H1 (cell line): ENCODE results near the gene MACC1. TPM values are rescaled to one million over a fixed set of nuclear protein-coding genes. Genes with fewer than 3 reads are reported as not detected.

Experiments used
- CTCF ChIA-PET: fragments of 300-600 bp; sonication (Branson Sonifier 250); formaldehyde crosslinking; loops from one replicate; lab custom pipeline; 2021; ENCODE audit not compliant: partially characterized antibody; lab: Charles Lee
- POLR2A ChIA-PET: fragments of 300-600 bp; sonication (Branson Sonifier 250); formaldehyde crosslinking; loops from one replicate; lab custom pipeline; 2021; ENCODE audit warnings: inconsistent platforms; ENCODE audit not compliant: partially characterized antibody; lab: Charles Lee
- DNase-seq, 2 experiments: peaks; one replicate each; pipeline versions ENCODE4 v3.0.0 to v3.0.0-alpha.2; 2010 to 2022; ENCODE audit warnings: low spot score in 2 of 2, low read depth in 1 of 2, mixed read lengths in 1 of 2
- FAIRE-seq: peaks from 2 replicates; lab custom pipeline; 2011; peaks lifted over from hg19 to GRCh38; lab: Jason Lieb, UNC
- H2AFZ ChIP-seq: 2 replicates; pipeline ENCODE4 v1.8.1; 2012; ENCODE audit warnings: low read length, inconsistent platforms
- H2AK5ac ChIP-seq: 2 replicates; pipeline ENCODE4 v1.6.1; 2013; ENCODE audit warnings: low read depth, low read length
- H2BK120ac ChIP-seq: replicated peaks from 2 replicates; pipeline ENCODE3; 2013; ENCODE audit warnings: low read depth, low read length, inconsistent platforms
- H2BK12ac ChIP-seq: 2 replicates; pipeline ENCODE4 v1.6.1; 2013; ENCODE audit warnings: low read depth, low read length
- H2BK15ac ChIP-seq: 2 replicates; pipeline ENCODE4 v1.6.1; 2013; ENCODE audit warnings: low read length
- H2BK20ac ChIP-seq: 2 replicates; pipeline ENCODE4 v1.6.1; 2013; ENCODE audit warnings: low read length
- H2BK5ac ChIP-seq: 2 replicates; pipeline ENCODE4 v1.6.1; 2013; ENCODE audit warnings: low read depth, low read length
- H3K14ac ChIP-seq: 2 replicates; pipeline ENCODE4 v1.6.1; 2013; ENCODE audit warnings: inconsistent platforms; ENCODE audit not compliant: insufficient read length
- H3K18ac ChIP-seq: 2 replicates; pipeline ENCODE4 v1.6.1; 2013; ENCODE audit warnings: low read length; ENCODE audit errors: extremely low read depth
- H3K23ac ChIP-seq: 2 replicates; pipeline ENCODE4 v1.6.1; 2013; ENCODE audit warnings: inconsistent platforms; ENCODE audit not compliant: insufficient read length
- H3K23me2 ChIP-seq: 2 replicates; pipeline ENCODE4 v1.6.1; 2013; ENCODE audit warnings: low read depth, low read length
- H3K27ac ChIP-seq: 2 replicates; pipeline ENCODE4 v1.6.1; 2011; ENCODE audit warnings: low read depth, low read length, inconsistent platforms
- H3K27me3 ChIP-seq, 4 experiments: replicated peaks in 1 of 4; 1 replicate in 1 of 4; 2 replicates in 3 of 4; pipeline versions ENCODE4 v1.6.1 to v1.8.1; 2011 to 2013; ENCODE audit warnings: low read length in 3 of 4, mild to moderate bottlenecking in 3 of 4, inconsistent platforms in 2 of 4, mixed read lengths in 2 of 4, moderate library complexity in 1 of 4; ENCODE audit not compliant: control insufficient read depth in 3 of 4, insufficient read depth in 3 of 4; ENCODE audit errors: extremely low read depth in 1 of 4
- H3K36me3 ChIP-seq, 4 experiments: 2 replicates each; pipeline versions ENCODE4 v1.6.1 to v1.8.1; 2011 to 2013; ENCODE audit warnings: mild to moderate bottlenecking in 4 of 4, low read length in 3 of 4, moderate library complexity in 2 of 4, control low read depth in 1 of 4, inconsistent platforms in 1 of 4; ENCODE audit not compliant: insufficient read depth in 4 of 4, control insufficient read depth in 2 of 4
- H3K4ac ChIP-seq: replicated peaks from 2 replicates; pipeline ENCODE3; 2013; ENCODE audit warnings: low read length, low read depth, mixed read lengths, inconsistent platforms; ENCODE audit not compliant: insufficient read length
- H3K4me1 ChIP-seq, 4 experiments: replicated peaks in 1 of 4; 1 replicate in 1 of 4; 2 replicates in 3 of 4; pipeline versions ENCODE4 v1.6.1 to v1.8.1; 2011 to 2013; ENCODE audit warnings: low read length in 3 of 4, inconsistent platforms in 2 of 4, mixed read lengths in 1 of 4; ENCODE audit not compliant: insufficient read depth in 4 of 4, control insufficient read depth in 3 of 4
- H3K4me2 ChIP-seq, 2 experiments: 2 replicates each; pipeline versions ENCODE4 v1.6.1 to v1.8.1; 2011 to 2013; ENCODE audit warnings: low read depth in 2 of 2, low read length in 2 of 2, control low read depth in 1 of 2, inconsistent platforms in 1 of 2, mild to moderate bottlenecking in 1 of 2; ENCODE audit not compliant: insufficient read depth in 1 of 2
- H3K4me3 ChIP-seq, 4 experiments: fragments of 200-600, 300-600 bp in 1 of 4; sonication (generic), shearing (Covaris generic), sonication (Bioruptor Twin) in 1 of 4; 2 replicates each; pipeline versions ENCODE4 v1.5.1 to v1.8.1; 2011 to 2016; ENCODE audit warnings: low read length in 4 of 4, low read depth in 3 of 4, control low read depth in 2 of 4, inconsistent platforms in 2 of 4, mild to moderate bottlenecking in 2 of 4, mixed read lengths in 1 of 4, moderate library complexity in 1 of 4; ENCODE audit not compliant: insufficient read depth in 2 of 4; ENCODE audit errors: extremely low read depth in 1 of 4
- H3K56ac ChIP-seq: replicated peaks from 2 replicates; pipeline ENCODE3; 2013; ENCODE audit warnings: low read depth, mild to moderate bottlenecking, mixed read lengths, low read length, inconsistent platforms; ENCODE audit not compliant: insufficient read length
- H3K79me1 ChIP-seq: 2 replicates; pipeline ENCODE4 v1.6.1; 2013; ENCODE audit warnings: low read depth, low read length, control low read depth
- H3K79me2 ChIP-seq, 2 experiments: 2 replicates each; pipeline versions ENCODE4 v1.6.1 to v1.8.1; 2012 to 2013; ENCODE audit warnings: low read length in 2 of 2, mild to moderate bottlenecking in 2 of 2, inconsistent platforms in 1 of 2; ENCODE audit not compliant: insufficient read depth in 2 of 2, control insufficient read depth in 1 of 2
- H3K9ac ChIP-seq, 4 experiments: replicated peaks in 1 of 4; 1 replicate in 1 of 4; 2 replicates in 3 of 4; pipeline versions ENCODE4 v1.6.1 to v1.8.1; 2011 to 2013; ENCODE audit warnings: low read depth in 3 of 4, low read length in 3 of 4, control low read depth in 2 of 4, mild to moderate bottlenecking in 2 of 4, moderate library complexity in 2 of 4, inconsistent platforms in 1 of 4; ENCODE audit errors: extremely low read depth in 1 of 4
- H3K9me3 ChIP-seq, 2 experiments: 2 replicates each; pipeline versions ENCODE4 v1.6.1 to v1.8.1; 2012 to 2013; ENCODE audit warnings: mild to moderate bottlenecking in 2 of 2, moderate library complexity in 2 of 2, control low read depth in 1 of 2, inconsistent platforms in 1 of 2, low read depth in 1 of 2, low read length in 1 of 2, mixed read lengths in 1 of 2; ENCODE audit not compliant: insufficient read depth in 2 of 2
- H4K20me1 ChIP-seq, 2 experiments: replicated peaks in 1 of 2; 2 replicates each; pipeline versions ENCODE3 to v1.8.1; 2011 to 2013; ENCODE audit warnings: inconsistent platforms in 2 of 2, low read length in 2 of 2, mild to moderate bottlenecking in 1 of 2; ENCODE audit not compliant: insufficient read depth in 2 of 2, control insufficient read depth in 1 of 2
- H4K5ac ChIP-seq: 2 replicates; pipeline ENCODE4 v1.6.1; 2013; ENCODE audit warnings: low read length, low read depth, mixed read lengths, inconsistent platforms; ENCODE audit not compliant: insufficient read length
- H4K8ac ChIP-seq: 2 replicates; pipeline ENCODE4 v1.8.0; 2013; ENCODE audit warnings: mild to moderate bottlenecking, moderate library complexity, low read length, inconsistent platforms; ENCODE audit not compliant: insufficient read depth; ENCODE audit errors: extremely low read depth
- H4K91ac ChIP-seq: replicated peaks from 2 replicates; pipeline ENCODE3; 2013; ENCODE audit warnings: low read length, mixed read lengths, inconsistent platforms; ENCODE audit not compliant: insufficient read length
- CHD2 ChIP-seq: IDR thresholded peaks from 2 replicates; pipeline ENCODE4 v1.6.1; 2012; ENCODE audit warnings: low read length, improper control_type of control experiment
- EP300 ChIP-seq, 2 experiments: IDR thresholded peaks; 1 replicate in 1 of 2; 2 replicates in 1 of 2; pipeline ENCODE4 v1.6.1; 2011 to 2012; ENCODE audit warnings: low read depth in 2 of 2, low read length in 2 of 2, mild to moderate bottlenecking in 2 of 2, borderline replicate concordance in 1 of 2, inconsistent platforms in 1 of 2, moderate library complexity in 1 of 2
- KDM1A ChIP-seq: fragments of 200-600, 300-600 bp; sonication (generic); IDR thresholded peaks from 2 replicates; pipeline ENCODE4 v1.7.1; 2016; ENCODE audit warnings: mild to moderate bottlenecking, low read length, borderline replicate concordance
- KDM4A ChIP-seq: IDR thresholded peaks from one replicate; pipeline ENCODE4 v1.7.1; 2012; ENCODE audit warnings: low read depth, mild to moderate bottlenecking, moderate library complexity, low read length, inconsistent platforms; ENCODE audit not compliant: severe bottlenecking
- PHF8 ChIP-seq: fragments of 200-600 bp; sonication (generic); conservative IDR thresholded peaks from 2 replicates; pipeline ENCODE4 v1.7.1; 2012; ENCODE audit warnings: low read depth, mild to moderate bottlenecking, inconsistent platforms, low read length, moderate library complexity
- POU5F1 ChIP-seq: IDR thresholded peaks from 2 replicates; pipeline ENCODE4 v1.6.1; 2011; ENCODE audit warnings: low read depth, mild to moderate bottlenecking, low read length, moderate library complexity
- RNF2 ChIP-seq: fragments of 200-900, 300-1000 bp; sonication (generic); IDR thresholded peaks from 2 replicates; pipeline ENCODE4 v1.7.1; 2016; ENCODE audit warnings: borderline replicate concordance, low read depth, mild to moderate bottlenecking, antibody characterized with exemption, low read length; ENCODE audit not compliant: poor library complexity, severe bottlenecking; ENCODE audit errors: missing control alignments
- SRF ChIP-seq: IDR thresholded peaks from 2 replicates; pipeline ENCODE4 v1.6.1; 2011; ENCODE audit warnings: mild to moderate bottlenecking, low read depth, low read length, moderate library complexity
- TBP ChIP-seq: IDR thresholded peaks from 2 replicates; pipeline ENCODE4 v1.6.1; 2011; ENCODE audit warnings: low read depth, low read length, improper control_type of control experiment
- TCF12 ChIP-seq: IDR thresholded peaks from 2 replicates; pipeline ENCODE4 v1.6.1; 2011; ENCODE audit warnings: low read depth, mild to moderate bottlenecking, low read length
- ZNF274 ChIP-seq: IDR thresholded peaks from 2 replicates; pipeline ENCODE4 v1.7.0; 2012; ENCODE audit warnings: low read length, borderline replicate concordance; ENCODE audit errors: extremely low read depth
- WGBS, 2 experiments: shearing (Covaris generic) in 1 of 2; methylation state at CpG; one replicate each; pipeline versions ENCODE4 v1.1.6 to v1.1.7; 2013 to 2015; ENCODE audit warnings: low lambda C conversion rate in 2 of 2, mixed read lengths in 2 of 2, inconsistent platforms in 1 of 2, low coverage in 1 of 2, missing lambda C conversion rate in 1 of 2; ENCODE audit not compliant: insufficient replicate concordance in 2 of 2, insufficient coverage in 1 of 2, insufficient read length in 1 of 2; ENCODE audit errors: extremely low coverage in 1 of 2, missing lambda C conversion rate in 1 of 2; 5-methylcytosine and 5-hydroxymethylcytosine counted together
- polyA plus RNA-seq, 7 experiments: library from polyadenylated mRNA; depleted of rRNA in 3 of 7; stranded (reverse) in 5 of 7; unstranded in 2 of 7; fragments of >200 nt in 5 of 7; fragments of 200-250 nt in 2 of 7; gene quantifications; 1 replicate in 5 of 7; 2 replicates in 1 of 7; 4 replicates in 1 of 7; pipeline versions ENCODE4 v1.2.1 to v1.2.3, GENCODE V29; 2011 to 2013; ENCODE audit warnings: missing spikeins in 2 of 7, mixed read lengths in 2 of 7
- total RNA-seq: library from RNA; stranded (reverse); fragmentation: NEBNext Ultra II Directional; extraction: Animal tissue kit (Norgen Biotek cat#: 25700); gene quantifications from 2 replicates; pipeline ENCODE4 v1.2.1, GENCODE V29; 2021
- TF ChIP-seq, protein P1 (sequence below): IDR thresholded peaks from 2 replicates; pipeline ENCODE4 v1.6.1; 2011; ENCODE audit warnings: low read length, improper control_type of control experiment

MACC1 gene
- total and polyA plus RNA-seq, 2 of the 8 experiments (the other 6 are each of a cell fraction or from before 2014, with no cell fraction given) = 2.0 to 17.2 TPM

GRCh38 chr7:20238754-20239324 lies 21.7 kb upstream of the MACC1 start:
- Histone ChIP-seq H2BK20ac (no peak overlapping the region), H3K9me3 (no peaks in the 10 kb centered on the region), H3K79me2 (no peaks in the 10 kb centered on the region; a peak in 1 of 4 replicates), H2AK5ac (no peak overlapping the region), H4K20me1 (no peaks in the 10 kb centered on the region), H3K9ac (no peak overlapping the region), H2BK120ac (no peak overlapping the region), H2AFZ (no peak overlapping the region), H3K27ac (no peak overlapping the region), H3K27me3 (no peaks in the 10 kb centered on the region), H3K23ac (no peak overlapping the region), H3K23me2 (no peaks in the 10 kb centered on the region; the same call in 1 of the 2 replicates), H3K4ac (no peak overlapping the region), H3K4me3 (no peak overlapping the region), H2BK12ac (no peak overlapping the region), H4K5ac (no peak overlapping the region), H2BK15ac (no peak overlapping the region), H4K8ac (no peak overlapping the region), H3K56ac (no peak overlapping the region), H3K18ac (no peak overlapping the region), H3K14ac (no peak overlapping the region), H3K4me2 (no peak overlapping the region), H3K36me3 (no peaks in the 10 kb centered on the region), H3K4me1 (peaks cover 0 to 2% (median 0%) of the 10 kb centered on the region in 4 experiments; a peak in 1 of 7 replicates), H4K91ac (no peak overlapping the region), H3K79me1 (no peaks in the 10 kb centered on the region), H2BK5ac (no peak overlapping the region)
- WGBS, 2 experiments = 90% methylated on average over 7 of the region's 7 CpGs; no CpG with 5 or more reads in 1 of the 2 experiments
- ChIA-PET POLR2A (interaction anchor here (0.9 to 1.5 kb wide), 2 partner anchors 24 to 91 kb away, joined by 3 read pairs; partner anchors contain the start of gene ITGB8), CTCF (interaction anchor here (0.7 to 1.4 kb wide), 2 partner anchors 66 to 81 kb away, joined by 3 read pairs; no protein-coding TSS in a partner anchor)
- FAIRE-seq = no peak
- DNase-seq = no peak
- TF ChIP-seq CHD2 = no peak
- TF ChIP-seq EP300 (IDR thresholded peaks at IDR 0.05; ENCODE audit: borderline replicate concordance in 1 of 2, low read depth in 2 of 2, low read length in 2 of 2) = no peak
- no peak for TF ChIP-seq KDM1A
- no peak for TF ChIP-seq ZNF274
- TF ChIP-seq TBP = no peak
- TF ChIP-seq SRF = no peak
- no peak for TF ChIP-seq KDM4A
- no peak for TF ChIP-seq PHF8
- TF ChIP-seq POU5F1 = no peak
- TF ChIP-seq TCF12 = no peak
- no peak for TF ChIP-seq RNF2
- TF ChIP-seq, protein P1, sequence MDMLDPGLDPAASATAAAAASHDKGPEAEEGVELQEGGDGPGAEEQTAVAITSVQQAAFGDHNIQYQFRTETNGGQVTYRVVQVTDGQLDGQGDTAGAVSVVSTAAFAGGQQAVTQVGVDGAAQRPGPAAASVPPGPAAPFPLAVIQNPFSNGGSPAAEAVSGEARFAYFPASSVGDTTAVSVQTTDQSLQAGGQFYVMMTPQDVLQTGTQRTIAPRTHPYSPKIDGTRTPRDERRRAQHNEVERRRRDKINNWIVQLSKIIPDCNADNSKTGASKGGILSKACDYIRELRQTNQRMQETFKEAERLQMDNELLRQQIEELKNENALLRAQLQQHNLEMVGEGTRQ = no peak
